Measurements from ENCODE around the gene COPG1.

GRCh38 chr3:129246636-129247035, 2.8 kb upstream of the COPG1 start:
- TF ChIP-seq CTCF (IDR thresholded peaks at IDR 0.05) (no peak), POLR2A (IDR thresholded peaks at IDR 0.05; ENCODE audit: low read depth) (no peak), EP300 (IDR thresholded peaks at IDR 0.05) (no peak), POLR2AphosphoS5 (IDR thresholded peaks at IDR 0.05) (no peak)
